Subcutaneous abdominal adipose tissue (tissue), 5 donors: ENCODE results near the gene METTL21A.

Experiments used
- H3K27ac ChIP-seq: one replicate; pipeline ENCODE4 v1.7.0; 2013; ENCODE audit warnings: low read depth, mild to moderate bottlenecking, inconsistent platforms, low read length, moderate library complexity
- H3K27me3 ChIP-seq, 5 donors: one replicate each; pipeline ENCODE4 v1.7.0; 2013; ENCODE audit warnings: low read length in 5 of 5, inconsistent platforms in 1 of 5; ENCODE audit not compliant: control insufficient read depth in 5 of 5, insufficient read depth in 4 of 5
- H3K36me3 ChIP-seq, 5 donors: one replicate each; pipeline ENCODE4 v1.7.0; 2013; ENCODE audit warnings: low read length in 5 of 5; ENCODE audit not compliant: control insufficient read depth in 5 of 5, insufficient read depth in 5 of 5
- H3K4me1 ChIP-seq, 5 donors: one replicate each; pipeline ENCODE4 v1.7.0; 2013; ENCODE audit warnings: low read length in 5 of 5, mild to moderate bottlenecking in 3 of 5, moderate library complexity in 1 of 5; ENCODE audit not compliant: control insufficient read depth in 5 of 5, insufficient read depth in 5 of 5
- H3K4me3 ChIP-seq, 5 donors: one replicate each; pipeline ENCODE4 v1.7.0; 2013; ENCODE audit warnings: low read length in 5 of 5, low read depth in 1 of 5
- H3K9ac ChIP-seq, 5 donors: one replicate each; pipeline ENCODE4 v1.7.0; 2013; ENCODE audit warnings: low read length in 5 of 5, mild to moderate bottlenecking in 4 of 5, moderate library complexity in 3 of 5
- H3K9me3 ChIP-seq, 5 donors: one replicate each; pipeline ENCODE4 v1.7.0; 2013; ENCODE audit warnings: low read length in 5 of 5; ENCODE audit not compliant: control insufficient read depth in 5 of 5
- donor health status: healthy.
- donor health status: healthy.
- donor health status: healthy.
- donor health status: healthy.
- donor health status: healthy.

METTL21A gene

DNA sequence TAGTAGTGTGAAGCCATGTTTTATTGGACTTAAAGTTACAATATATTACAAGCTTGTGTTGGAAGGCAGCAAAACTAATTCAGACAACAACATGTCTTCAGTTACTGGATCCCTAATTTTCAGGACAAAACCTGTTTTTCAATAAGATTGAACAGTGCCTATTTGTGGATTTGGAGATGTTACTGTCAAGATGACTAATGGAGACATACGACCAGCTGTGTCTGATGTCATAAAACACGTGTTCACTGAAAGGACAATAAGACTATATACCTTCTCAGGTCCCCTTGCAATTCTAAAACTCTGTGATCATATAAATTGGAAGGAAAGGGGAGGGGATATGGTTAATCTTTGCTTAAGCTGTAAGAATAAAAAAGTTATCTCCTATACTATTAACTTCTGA is 21.7 kb downstream of the METTL21A start:
- no peak overlapping the region for H3K9ac ChIP-seq
- H3K27me3 ChIP-seq: no peaks in the 10 kb centered on the region
- no peaks in the 10 kb centered on the region for H3K4me1 ChIP-seq
- no peak overlapping the region for H3K27ac ChIP-seq
- peaks cover 0 to 2% (median 2%) of the 10 kb centered on the region in 5 donors for H3K36me3 ChIP-seq
- no peaks in the 10 kb centered on the region for H3K9me3 ChIP-seq
- H3K4me3 ChIP-seq: no peak overlapping the region

DNA sequence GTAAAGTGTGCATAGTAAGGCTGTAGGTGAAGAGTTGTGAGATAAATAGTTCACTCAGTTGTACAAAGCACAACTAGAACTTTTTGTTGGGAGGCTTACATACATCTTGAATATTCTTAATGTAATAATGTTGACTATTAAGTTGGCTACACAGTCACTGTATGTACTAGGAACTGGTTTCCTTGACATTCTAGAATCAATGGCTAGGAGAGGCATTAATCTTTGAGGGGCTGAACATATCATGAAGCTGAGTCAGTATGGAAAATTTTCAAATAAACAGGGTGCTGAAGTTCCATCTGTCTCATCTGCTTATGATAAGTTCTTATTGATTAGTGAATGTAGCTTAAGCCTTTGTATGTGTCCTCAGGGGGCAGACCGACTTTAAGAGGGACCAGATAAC is 23.4 kb downstream of the METTL21A start:
- Histone ChIP-seq H3K4me3 (no peak overlapping the region), H3K9me3 (no peaks in the 10 kb centered on the region), H3K9ac (no peak overlapping the region), H3K4me1 (no peaks in the 10 kb centered on the region), H3K27ac (no peak overlapping the region), H3K27me3 (no peaks in the 10 kb centered on the region), H3K36me3 (peaks cover 7 to 13% (median 9%) of the 10 kb centered on the region in 5 donors)

DNA sequence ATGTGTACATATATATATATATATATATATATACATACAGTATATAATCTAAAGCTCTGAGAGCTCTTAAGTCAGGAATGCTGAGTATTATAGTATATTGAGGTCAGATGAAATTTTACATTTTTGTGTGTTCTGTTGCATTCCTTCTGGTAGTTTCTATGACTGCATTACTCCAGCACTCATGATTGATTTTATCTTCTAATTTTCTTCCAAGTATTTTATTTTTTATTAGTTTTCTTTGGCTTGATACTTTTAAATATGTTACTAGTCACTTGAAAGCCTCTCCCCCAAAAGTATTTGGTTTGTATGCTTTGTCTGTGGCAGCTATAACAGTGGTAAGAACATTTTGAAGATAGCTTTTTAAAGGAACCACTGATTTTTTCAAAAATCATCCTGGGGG is 25.0 kb downstream of the METTL21A start:
- Histone ChIP-seq H3K4me1 (no peaks in the 10 kb centered on the region), H3K9me3 (no peaks in the 10 kb centered on the region), H3K4me3 (no peak overlapping the region), H3K36me3 (peaks cover 7 to 14% (median 13%) of the 10 kb centered on the region in 5 donors), H3K27ac (no peak overlapping the region), H3K9ac (no peak overlapping the region), H3K27me3 (no peaks in the 10 kb centered on the region)

DNA sequence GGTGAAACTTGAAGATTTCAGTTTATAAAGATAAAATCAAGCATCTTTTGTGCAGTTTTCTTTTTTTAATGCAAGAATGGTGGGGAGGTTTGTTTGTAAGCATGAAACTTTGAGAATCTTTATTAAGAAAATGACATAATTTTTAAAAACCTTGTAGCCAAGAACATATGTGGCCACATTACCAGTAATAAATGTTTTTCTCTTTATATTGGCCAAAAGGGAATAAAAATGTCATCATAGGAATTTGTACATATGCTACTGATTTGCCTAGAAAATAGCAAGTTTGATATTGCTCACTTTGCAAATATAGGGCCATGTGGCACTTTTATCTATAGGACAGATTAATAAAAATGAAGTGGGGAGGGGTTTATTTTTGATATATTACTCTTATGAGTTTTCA is 25.6 kb downstream of the METTL21A start:
- no peaks in the 10 kb centered on the region for H3K4me1 ChIP-seq
- no peak overlapping the region for H3K9ac ChIP-seq
- no peaks in the 10 kb centered on the region for H3K27me3 ChIP-seq
- peaks cover 7 to 16% (median 15%) of the 10 kb centered on the region in 5 donors for H3K36me3 ChIP-seq
- no peak overlapping the region for H3K4me3 ChIP-seq
- no peak overlapping the region for H3K27ac ChIP-seq
- H3K9me3 ChIP-seq: no peaks in the 10 kb centered on the region

DNA sequence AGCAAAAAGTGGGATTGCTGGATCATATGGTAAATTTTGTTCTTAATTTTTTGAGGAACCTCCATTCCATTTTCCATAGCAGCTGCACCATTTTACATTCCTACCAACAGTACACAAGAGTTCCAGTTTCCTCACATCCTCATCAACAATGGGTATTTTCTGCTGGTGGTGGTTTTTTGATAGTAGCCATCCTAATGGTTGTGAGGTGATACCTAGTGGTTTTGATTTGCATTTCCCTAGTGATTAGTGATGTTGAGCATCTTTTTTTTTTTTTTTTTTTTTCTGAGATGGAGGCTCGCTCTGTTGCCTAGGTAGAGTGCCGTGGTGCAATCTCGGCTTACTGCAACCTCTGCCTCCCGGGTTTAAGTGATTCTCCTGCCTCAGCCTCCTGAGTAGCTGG is 30.5 kb downstream of the METTL21A start:
- H3K36me3 ChIP-seq: peaks cover 10 to 33% (median 27%) of the 10 kb centered on the region in 5 donors
- no peak overlapping the region for H3K27ac ChIP-seq
- H3K9me3 ChIP-seq: peaks cover 0 to 3% (median 0%) of the 10 kb centered on the region in 5 donors
- H3K4me3 ChIP-seq: no peak overlapping the region
- H3K4me1 ChIP-seq: no peaks in the 10 kb centered on the region
- H3K27me3 ChIP-seq: no peaks in the 10 kb centered on the region
- H3K9ac ChIP-seq: no peak overlapping the region

DNA sequence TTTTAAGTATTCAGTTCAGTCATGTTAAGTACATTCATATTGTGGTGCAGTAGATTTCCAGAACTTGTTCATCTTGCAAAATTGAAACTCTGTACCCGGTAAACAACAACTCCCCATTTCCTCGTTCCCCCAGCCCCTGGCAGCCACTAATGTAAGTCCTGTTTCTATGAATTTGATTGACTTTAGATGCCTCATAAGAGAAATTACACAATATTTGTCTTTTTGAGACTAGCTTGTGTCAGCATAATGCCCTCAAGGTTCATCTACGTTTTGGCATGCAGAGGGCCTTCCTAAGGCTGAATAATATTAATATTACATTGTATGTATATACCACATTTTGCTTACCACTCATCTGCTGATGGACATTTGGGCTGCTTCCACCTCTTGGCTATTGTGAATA is 30.9 kb downstream of the METTL21A start:
- H3K9me3 ChIP-seq: peaks cover 0 to 3% (median 0%) of the 10 kb centered on the region in 5 donors
- no peak overlapping the region for H3K27ac ChIP-seq
- no peaks in the 10 kb centered on the region for H3K4me1 ChIP-seq
- H3K4me3 ChIP-seq: no peak overlapping the region
- H3K36me3 ChIP-seq: peaks cover 12 to 35% (median 29%) of the 10 kb centered on the region in 5 donors
- H3K9ac ChIP-seq: no peak overlapping the region
- H3K27me3 ChIP-seq: no peaks in the 10 kb centered on the region

DNA sequence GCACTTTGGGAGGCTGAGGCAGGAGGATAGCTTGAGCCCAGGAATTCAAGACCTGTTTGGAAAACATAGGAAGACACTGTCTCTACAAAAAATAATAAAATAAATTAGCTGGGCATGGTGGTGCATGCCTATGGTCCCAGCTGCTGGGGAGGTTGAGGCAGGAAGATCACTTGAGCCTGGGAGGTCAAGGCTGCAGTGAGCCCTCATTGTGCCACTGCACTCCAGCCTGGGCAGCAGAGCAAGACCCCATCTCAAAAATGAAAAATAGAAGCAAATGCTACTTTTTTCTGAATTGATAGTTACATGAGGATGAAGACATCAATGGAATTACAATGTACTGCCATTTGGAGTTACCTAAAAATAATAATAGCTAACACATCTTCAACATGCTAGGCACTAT is 31.9 kb downstream of the METTL21A start:
- Histone ChIP-seq H3K4me1 (no peaks in the 10 kb centered on the region), H3K27me3 (no peaks in the 10 kb centered on the region), H3K9ac (no peak overlapping the region), H3K9me3 (peaks cover 0 to 3% (median 0%) of the 10 kb centered on the region in 5 donors), H3K36me3 (peaks cover 17 to 40% (median 32%) of the 10 kb centered on the region in 5 donors), H3K27ac (no peak overlapping the region), H3K4me3 (no peak overlapping the region)

DNA sequence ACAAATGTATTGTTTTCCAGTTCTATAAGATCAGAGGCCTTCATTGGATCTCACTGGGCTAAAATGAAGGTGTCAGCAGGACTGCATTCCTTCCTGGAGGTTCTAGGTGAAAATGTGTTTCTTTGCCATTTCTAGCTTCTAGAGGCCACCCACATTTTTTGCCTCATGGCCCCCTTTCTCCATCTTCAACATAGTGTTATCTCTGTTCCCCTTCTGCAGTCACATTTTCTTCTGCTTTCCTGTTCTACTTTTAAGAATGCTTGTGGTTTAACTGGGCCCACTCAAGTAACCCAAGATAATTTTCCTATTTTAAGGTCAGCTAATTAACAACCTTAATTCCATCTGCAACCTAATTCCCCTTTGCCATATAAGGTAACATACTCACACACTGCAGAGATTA is 36.1 kb downstream of the METTL21A start:
- no peaks in the 10 kb centered on the region for H3K4me1 ChIP-seq
- peaks cover 0 to 3% (median 0%) of the 10 kb centered on the region in 5 donors for H3K9me3 ChIP-seq
- no peak overlapping the region for H3K4me3 ChIP-seq
- no peaks in the 10 kb centered on the region for H3K27me3 ChIP-seq
- peaks cover 21 to 42% (median 32%) of the 10 kb centered on the region in 5 donors for H3K36me3 ChIP-seq
- H3K9ac ChIP-seq: no peak overlapping the region
- H3K27ac ChIP-seq: no peak overlapping the region

DNA sequence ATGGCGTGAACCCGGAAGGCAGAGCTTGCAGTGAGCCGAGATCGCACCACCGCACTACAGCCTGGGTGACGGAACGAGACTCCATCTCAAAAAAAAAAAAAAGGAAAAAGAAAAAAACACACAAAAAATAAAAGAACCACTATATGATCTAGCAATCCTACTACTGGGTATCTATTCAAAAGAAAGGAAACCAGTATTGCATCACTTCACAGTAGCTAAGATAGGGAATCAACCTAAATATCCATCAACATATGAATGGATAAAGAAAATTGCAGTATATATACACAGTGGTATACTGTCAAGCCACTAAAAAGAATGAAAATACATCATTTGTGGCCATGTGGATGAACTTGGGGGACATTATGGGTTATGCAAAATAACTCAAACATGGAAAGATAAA is 37.9 kb downstream of the METTL21A start:
- no peak overlapping the region for H3K27ac ChIP-seq
- H3K36me3 ChIP-seq: peaks cover 26 to 44% (median 34%) of the 10 kb centered on the region in 5 donors
- H3K27me3 ChIP-seq: no peaks in the 10 kb centered on the region
- no peak overlapping the region for H3K9ac ChIP-seq
- H3K4me1 ChIP-seq: no peaks in the 10 kb centered on the region
- H3K4me3 ChIP-seq: no peak overlapping the region
- peaks cover 0 to 2% (median 0%) of the 10 kb centered on the region in 5 donors for H3K9me3 ChIP-seq

DNA sequence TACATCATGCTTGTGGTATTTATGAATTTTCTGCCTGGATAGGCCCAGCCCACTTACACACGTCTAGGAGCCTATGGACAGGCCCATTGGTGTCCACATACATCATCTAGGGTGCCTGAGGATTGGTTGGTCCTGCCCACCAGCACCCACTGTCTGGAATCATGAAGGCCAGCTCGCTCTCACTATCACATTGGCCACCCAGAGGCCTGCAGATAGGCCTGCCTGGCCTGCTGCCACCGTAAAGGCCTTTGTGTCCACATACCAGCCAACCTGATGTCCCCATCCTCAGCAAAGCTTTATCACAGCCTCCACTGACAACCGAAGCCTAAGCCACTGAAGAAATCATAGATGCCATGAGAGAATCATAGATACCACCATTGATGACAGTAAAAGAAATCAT is 40.2 kb downstream of the METTL21A start:
- H3K4me3 ChIP-seq: no peak overlapping the region
- H3K9ac ChIP-seq: no peak overlapping the region
- H3K4me1 ChIP-seq: no peaks in the 10 kb centered on the region
- no peaks in the 10 kb centered on the region for H3K27me3 ChIP-seq
- peaks cover 33 to 53% (median 43%) of the 10 kb centered on the region in 5 donors for H3K36me3 ChIP-seq
- no peak overlapping the region for H3K27ac ChIP-seq
- no peaks in the 10 kb centered on the region for H3K9me3 ChIP-seq

DNA sequence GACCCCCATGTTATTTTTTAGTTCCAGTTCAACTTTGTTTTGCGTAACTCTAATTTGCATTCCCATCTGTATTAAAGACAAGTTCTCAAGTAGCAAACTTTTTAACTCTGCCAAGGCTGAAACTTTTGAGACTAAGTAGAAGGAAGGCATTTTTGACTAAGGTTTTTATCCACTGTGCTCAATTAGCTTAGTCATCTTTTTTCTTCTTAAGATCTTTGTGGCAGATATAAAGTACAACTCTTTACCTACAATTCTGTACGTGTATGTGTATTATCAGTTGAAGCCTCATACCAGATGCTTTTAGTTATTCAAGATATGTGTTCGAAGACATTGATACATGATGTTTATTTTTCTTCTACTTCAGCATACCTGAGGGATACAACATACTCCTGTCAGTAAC is 53.8 kb downstream of the METTL21A start:
- Histone ChIP-seq H3K27ac (no peak overlapping the region), H3K9me3 (no peaks in the 10 kb centered on the region), H3K4me1 (peaks cover 0 to 4% (median 0%) of the 10 kb centered on the region in 5 donors), H3K9ac (no peak overlapping the region), H3K27me3 (no peaks in the 10 kb centered on the region), H3K36me3 (peaks cover 23 to 49% (median 38%) of the 10 kb centered on the region in 5 donors), H3K4me3 (no peak overlapping the region)
